HG02588 (cell line): ENCODE measurements around the gene GALNT18.
"Not testable (repeated sequence)": the region's sequence is repeated elsewhere in the genome, so short reads cannot be mapped to it uniquely, and the experiment has no call there.

Experiments
- ATAC-seq: cut with Tn5 transposase; IDR thresholded peaks from one replicate; pipeline ENCODE4 v1.9.1; 2021; ENCODE audit warnings: mild to moderate bottlenecking, moderate library complexity; ENCODE audit not compliant: unreplicated experiment

The GALNT18 gene

DNA sequence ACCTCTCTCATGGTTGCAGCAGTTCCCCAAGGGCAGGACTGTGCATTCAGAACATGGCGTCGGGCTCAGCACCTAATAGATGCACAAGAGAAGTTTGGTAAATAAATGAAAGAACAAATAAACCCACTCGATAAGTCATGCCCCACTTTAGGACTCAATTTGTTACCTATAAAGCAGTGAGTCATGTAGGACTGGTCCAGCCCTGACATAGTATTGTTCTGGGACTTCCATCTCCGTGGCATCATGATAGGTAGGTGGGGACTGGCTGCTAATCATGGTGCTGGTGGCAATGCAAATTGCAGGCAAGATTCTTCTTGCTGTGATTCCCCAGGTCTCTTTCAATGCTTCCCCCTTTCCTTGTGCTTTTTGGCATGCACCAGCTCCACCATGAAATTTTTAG lies 150.6 kb downstream of the GALNT18 start:
- no peak for ATAC-seq

DNA sequence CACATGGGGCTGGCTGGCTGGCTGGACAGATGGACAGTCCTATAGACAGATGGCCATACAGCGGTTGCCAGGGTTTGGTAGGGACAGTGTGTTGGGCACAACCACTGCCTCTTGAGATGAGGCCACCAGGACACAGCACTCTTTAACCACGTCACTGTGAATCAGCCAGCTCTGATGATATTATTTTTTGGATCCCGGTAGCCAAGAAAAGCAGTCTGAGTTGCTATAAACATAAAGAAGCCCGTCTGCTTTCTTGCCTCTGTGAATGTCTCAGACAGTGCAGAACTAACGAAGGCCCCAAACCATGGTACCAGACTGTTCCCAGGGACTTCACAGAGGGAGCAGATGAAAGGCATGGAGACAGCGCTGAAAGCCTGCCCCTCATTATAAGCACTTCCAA lies 152.9 kb downstream of the GALNT18 start:
- no peak for ATAC-seq

DNA sequence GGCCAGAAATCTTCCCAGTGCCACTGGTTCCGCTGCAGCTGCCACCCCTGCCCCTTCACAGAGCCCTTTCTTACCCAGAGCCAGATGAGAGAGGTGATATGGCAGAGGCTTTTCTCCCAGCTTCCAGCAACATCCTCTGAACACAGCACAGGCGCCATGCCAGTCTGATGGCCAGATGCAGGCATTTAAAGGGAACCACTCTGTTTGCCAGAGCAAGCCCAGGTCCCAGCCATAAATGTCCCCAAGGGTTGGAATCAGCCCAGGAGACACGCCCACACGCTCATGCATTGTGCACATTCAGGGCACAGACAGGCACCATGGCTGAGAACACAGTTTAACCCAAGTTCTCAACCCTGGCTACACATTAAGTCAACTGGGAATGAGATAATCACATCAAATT lies 154.5 kb downstream of the GALNT18 start:
- no peak for ATAC-seq

DNA sequence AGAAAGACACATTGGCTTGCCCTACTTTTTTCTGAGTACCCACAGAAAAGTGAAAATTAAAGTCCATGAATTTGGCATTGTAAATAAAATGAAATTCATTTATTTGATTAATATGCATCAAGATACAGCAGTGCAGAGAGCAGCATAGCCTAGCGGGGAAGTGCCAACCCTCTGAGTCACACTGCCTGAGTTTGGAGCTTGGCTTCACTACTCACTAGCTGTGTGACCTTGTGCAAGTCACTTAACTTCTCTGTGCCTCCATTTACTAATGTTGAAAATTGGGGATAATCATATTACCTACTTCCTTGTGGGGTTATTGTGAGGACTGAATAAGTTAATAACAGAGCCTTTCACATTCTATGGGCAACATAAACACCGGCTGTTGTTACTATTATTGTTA lies 157.2 kb downstream of the GALNT18 start:
- no peak for ATAC-seq

DNA sequence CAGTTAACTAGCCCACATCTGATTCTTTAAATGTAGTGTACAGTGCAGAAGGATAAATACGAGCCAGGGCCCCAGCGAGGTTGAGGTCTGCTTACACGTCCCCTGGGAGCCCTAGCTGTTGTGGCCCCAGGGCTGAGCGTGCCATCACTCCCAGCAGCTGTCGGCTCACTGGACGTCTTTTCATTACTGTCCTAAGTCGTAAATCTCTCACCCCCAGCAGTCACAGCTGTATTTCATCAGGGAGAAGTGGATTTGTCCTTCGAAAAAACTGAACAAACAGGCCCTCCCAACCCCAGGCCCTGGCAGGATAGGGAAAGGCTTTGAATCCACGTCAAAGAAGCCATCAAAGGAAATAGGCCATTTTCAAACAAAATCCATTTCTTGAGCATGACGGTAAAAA lies 158.4 kb downstream of the GALNT18 start:
- ATAC-seq, result no peak

DNA sequence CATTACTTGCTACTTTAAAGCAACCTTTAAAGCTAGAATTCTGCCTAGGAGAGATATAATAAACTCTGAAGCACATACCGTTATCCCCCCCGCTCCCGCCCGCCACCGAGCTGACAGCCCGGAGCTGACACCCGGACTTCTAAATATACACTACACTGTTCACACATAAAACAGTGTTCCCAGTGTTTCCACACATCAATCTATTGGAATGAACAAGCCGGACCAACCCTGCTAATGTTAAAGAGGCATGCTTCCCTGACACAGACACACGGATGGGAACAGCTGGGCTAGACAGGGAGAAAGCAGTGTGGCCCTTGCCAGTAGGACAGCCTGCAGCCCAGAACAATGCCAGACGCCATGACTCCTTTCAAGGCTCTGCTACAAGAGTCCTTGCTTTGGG lies 160.3 kb downstream of the GALNT18 start:
- ATAC-seq, result no peak

DNA sequence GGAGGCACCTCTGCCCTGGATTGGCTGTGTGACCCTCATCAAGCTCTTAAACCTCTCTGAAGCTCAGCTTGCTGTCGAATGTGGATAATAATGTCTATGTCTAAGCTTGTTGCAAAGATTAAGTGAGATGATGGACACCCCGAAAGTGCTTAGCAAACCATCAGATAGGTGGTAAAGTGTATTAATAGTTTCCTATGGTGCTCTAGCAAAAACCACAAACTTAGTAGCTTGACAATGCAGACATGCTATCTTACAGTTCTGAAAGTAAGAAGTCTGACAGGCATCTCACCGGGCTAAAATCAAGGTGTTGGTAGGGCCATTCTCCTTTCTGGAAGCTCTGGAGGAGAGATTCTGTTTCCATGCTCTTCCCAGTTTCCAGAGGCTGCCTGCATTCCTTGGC lies 162.2 kb downstream of the GALNT18 start:
- ATAC-seq, result no peak

DNA sequence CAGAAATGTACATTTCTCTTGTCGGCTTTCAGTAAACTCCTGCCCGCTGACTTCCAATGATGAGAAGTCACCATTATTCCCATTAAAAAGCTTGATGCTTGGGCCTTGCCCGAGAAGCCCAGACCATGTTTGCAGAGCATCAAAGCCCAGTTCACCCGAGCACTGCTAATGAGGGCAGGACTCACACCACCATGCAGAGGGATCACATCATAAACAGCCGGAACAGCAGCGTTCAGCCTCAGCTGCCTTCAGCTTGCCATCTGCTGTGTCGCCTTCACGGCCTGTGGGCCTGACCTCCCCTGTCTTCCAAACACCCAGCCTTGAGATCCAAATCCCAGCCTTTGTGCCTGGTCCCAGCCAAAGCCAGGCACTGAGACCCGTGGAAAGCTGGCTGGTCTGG lies 163.3 kb downstream of the GALNT18 start:
- ATAC-seq, result no peak

DNA sequence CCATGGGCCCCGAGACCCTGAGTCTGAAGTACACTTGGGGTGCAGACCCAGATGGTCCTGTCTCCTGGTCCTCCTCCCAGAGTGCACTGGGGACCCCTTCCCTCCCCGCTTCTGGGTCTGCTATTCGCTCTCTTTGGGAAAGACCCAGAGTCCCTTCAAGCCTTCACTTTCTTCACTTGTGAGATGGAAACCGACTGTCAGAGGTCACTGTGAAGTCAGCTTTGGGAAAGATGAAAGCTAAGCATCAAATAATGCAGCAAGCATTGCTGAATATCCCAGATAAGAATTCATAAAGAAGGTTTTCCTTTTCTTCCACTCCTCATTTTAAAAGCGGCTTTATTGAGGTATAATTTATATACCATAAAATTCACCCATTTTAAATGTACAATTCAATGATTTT lies 163.8 kb downstream of the GALNT18 start:
- no peak for ATAC-seq

DNA sequence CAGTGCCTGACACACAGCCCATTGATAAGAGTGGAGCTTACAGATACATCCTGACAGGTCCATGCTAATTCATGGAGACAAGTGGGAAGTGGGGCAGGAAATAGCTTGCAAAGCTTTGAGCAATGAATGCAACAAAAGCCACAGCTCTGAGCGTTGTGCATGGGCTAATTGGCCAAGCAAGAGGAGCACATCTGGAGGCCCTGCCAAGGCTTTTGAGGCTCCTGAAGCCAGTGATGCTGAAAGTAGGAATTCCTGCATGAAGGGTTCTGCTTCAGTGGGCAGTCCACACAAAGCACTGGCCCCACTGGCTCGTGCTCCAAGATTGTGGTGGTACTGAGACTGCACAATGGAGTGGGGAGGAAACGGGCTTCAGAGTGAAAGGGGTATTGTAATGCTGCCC lies 164.9 kb downstream of the GALNT18 start:
- no peak for ATAC-seq

DNA sequence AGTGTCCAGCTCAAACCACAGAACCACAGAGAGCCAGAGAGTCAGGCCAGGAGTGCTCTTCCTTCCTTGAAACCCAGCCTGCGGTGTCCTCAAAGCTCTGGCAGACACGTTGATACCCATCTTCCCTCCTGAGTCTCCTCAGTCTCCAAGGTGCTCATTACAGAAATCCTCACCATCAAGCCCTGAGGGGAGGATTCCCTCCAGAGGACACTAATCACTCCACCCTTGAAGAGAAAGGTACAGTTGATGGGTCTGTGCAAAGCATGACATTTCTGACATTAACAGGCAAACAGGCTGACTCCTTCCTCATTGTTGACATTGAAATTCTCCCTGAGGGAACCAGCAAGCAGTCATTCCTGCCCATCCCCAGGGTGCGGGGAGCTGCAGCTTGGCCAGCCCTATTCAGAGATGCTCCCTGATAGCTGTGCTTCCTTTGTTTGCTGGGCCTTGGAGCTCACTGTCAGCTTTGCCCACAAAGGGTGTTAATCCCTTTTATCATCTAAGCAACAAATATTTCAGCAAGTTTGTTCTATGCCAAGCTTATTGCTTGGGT lies 167.1 kb downstream of the GALNT18 start:
- ATAC-seq, result no peak

DNA sequence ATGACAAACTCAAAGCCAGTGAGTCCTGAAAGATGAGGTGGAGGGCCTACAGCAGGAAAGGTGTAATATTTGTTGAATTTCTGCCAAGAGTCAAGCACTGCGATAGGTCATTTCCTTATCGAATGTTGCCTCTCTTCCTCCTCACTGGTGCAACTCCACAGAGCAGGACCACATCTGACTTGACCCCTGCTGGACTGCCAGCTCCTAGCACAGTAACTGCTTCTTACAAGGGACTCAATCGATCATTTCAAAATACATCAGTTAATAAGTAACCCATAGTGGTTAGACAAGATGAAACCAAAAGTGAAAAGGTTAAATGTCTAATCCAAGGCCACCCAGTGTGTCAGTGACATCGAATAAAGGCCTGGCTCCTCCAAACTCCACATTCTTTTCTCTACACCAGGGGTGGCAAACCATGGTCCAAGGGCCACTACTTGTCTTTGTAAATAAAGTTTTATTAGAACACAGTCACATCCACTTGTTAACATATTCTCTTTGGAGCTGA lies 170.3 kb downstream of the GALNT18 start:
- ATAC-seq, result peak; percentile 93

DNA sequence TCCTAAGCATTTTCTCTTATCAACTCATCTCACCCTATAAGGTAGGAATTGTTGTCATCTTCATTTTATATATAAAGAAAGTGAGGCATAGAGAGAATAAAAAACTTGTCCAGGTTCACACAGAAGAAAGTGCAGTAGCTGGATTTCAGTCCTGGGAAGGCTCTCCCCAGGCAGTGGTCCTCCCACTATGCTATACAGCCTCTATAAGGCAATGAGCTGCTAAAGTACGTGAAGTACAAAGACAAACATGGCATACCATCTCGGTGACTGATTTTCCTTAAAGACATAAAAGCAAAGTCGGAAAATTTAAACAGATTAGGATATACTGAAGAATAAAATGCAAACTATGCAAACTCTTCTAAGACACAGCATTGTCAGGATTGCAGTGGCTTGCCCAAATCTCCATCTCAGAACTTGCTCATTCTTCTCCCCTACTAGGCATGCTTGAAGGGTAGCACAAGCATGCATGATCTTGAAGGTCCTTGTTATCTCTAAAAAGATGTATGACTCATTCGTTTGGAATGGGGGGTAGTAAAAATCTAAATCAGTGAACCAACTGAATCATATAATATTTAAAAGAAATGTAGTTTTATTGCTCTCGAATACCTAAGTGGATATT lies 171.0 kb downstream of the GALNT18 start:
- ATAC-seq, result no peak

DNA sequence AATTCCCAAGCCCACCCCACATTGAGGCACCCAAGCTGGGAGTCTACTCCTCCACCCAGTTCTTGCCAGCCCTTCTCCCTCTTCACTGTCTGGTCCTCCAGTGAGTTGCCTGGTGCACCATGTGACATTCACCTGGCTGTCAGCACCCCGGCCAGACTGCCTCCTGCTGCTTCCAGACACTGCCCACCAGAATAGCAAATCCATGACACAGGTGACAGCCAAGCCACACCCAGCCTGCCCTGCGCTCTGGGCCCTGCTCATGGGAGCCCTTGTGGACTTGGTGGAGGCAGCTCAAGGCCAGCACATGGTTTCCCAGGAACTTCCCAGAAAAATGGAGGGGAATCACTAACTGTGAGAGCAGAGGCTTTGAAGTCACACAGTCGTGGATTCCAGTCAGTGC lies 172.5 kb downstream of the GALNT18 start:
- ATAC-seq, result no peak

DNA sequence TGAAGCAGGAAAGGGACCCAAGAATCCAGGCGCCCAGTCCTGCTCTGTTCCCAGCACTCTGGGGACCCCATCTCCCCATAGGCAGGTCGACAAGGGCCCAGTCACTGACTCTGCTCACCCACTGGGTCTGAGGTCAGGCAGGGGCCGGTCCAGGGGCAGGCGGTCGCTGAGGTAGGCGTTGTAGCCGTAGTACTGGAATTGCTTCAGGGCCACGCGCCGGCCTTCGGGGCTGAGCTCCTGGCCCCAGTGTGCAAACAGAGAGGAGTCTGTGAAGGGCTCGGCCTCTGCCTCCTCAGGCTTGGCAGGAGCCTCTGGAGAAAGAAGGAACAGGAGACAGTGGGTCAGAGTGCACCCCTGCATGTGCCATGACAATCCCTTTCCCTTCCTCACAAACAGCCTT lies 173.2 kb downstream of the GALNT18 start:
- ATAC-seq, result no peak

DNA sequence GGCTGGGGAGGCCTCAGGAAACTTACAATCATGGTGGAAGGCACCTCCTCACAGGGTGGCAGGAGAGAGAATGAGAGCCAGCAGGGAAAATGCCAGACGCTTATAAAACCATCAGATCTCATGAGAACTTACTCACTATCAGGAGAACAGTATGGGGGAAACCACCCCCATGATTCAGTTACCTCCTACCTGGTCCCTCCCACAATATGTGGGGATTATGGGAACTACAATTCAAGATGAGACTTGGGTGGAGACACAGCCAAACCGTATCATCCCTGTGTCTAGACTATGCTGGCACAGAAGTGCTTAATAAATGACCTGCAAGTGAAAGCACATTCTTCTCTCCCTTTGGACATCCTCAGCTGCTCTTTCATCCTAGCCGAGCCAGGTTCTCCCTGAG lies 174.2 kb downstream of the GALNT18 start:
- ATAC-seq, result not testable (repeated sequence)

DNA sequence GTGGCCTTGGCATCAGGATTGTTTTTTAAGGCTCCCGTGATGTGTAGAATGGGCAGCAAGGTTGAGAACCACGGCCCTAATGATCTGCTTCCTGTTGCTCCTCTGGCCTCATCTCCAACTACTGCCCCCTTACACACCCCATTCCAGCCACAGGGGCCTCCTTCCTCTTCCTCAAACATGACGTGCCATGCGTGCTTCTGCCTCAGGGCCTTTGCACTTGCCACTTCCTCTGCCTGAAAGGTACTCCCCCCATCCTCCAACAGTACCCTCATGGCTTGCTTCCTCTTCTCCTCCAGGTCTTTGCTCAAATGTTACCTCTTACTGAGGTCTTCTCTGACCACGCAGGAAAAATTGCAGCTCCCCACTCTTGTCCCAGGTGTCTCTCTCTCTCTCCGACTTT lies 174.8 kb downstream of the GALNT18 start:
- ATAC-seq, result no peak

DNA sequence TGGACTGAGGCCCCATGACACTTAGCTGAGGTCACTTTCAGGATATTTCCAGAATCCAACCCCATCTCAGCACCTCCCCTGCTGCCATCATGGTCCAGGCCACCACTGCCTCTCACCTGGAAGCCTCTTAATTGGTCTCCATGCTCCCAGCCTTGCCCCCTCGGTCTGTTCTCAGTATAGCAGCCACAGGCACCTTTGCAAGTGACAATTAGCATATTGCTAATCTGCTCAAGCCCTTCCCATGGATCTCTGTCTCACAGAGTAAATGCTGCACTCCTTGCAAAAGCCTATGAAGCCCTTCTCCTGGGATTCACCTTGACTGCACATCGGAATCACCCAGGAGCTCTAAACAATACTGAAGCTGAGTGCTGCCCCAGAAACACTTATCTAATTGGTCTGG lies 175.2 kb downstream of the GALNT18 start:
- ATAC-seq, result no peak

DNA sequence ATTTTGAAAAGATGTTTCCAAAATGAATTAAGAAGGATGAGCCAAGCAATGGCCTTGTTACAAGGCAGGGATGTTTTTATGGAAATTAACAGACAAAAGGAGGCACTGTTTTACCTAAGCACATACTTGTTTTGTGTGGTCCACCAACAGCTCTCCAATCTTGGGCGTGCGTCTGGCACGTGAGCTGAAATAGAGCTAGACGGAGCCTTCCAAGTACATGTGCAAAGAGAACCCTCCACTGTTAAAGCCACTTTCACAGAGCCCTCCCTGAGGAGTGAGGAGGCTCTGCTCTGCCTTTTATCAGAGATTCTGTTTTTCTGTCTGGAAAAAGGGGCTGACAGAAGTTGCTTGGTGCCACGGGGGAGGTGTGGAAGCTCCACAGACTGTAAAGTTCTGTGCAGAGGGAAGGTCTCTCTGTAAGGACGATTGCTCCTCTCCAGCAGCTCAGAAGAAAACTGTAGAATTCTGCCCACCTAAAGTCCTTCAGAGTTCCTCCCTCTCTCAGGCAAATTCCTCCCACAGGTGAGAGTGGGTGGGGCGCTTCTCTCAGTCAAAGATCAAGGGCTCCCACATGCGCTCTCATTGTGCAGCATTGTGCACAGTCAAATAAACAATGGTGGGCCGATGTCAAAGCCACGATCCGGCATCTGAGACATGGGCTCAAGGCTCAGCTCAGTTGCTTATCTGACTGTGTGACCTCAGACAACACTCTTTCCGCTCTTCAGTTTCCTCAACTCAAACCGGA lies 176.2 kb downstream of the GALNT18 start:
- no peak for ATAC-seq

DNA sequence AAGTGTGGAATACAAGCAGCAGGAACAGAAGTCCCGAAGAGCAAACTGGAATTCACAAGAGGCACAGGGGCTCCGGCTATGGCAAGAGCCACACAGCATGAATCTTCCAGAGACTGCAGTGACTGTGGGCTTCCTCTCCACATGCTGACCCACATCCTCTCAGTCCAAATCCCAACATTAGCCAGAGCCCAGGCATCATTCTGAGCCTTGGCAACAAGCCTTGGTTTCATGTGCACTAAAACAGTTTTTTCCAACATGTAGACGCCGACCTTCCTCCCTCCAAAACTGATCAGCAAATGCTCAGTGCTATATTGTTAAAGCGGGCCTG lies 177.0 kb downstream of the GALNT18 start:
- ATAC-seq, result no peak

DNA sequence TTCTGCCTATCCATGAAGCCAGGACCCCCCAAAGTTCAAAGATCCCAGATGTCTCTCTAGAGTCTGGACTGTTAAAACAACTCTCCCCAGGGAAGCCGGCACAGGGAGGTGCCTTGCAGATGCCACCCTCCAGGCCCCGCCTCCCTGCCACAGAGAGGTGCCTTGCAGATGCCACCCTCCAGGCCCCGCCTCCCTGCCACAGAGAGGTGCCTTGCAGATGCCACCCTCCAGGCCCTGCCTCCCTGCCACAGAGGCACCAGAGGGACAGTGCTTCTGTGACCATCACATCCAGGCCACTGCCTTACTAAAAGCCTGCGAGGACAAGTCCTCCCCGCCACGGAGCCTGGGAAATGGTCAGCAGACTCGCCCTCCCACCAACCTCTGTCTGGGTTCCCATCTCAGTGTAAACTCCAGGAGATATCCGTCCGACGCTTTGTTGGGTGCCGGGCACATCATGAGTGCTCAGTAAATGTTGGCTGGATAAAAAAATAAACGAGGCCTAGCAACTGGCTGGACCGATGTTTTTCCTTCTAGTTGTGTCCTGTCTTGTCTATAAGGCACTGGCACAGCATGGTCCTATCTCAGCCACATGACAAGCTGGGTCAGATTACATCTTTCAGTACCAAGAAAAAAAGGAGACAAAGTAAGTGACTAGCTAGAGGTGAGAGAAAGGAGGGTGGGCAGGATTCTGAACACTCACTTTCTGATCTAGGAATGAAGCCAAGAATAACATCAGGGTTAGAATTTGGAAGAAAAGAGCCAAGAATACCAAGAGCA lies 177.6 kb downstream of the GALNT18 start:
- ATAC-seq, result no peak

DNA sequence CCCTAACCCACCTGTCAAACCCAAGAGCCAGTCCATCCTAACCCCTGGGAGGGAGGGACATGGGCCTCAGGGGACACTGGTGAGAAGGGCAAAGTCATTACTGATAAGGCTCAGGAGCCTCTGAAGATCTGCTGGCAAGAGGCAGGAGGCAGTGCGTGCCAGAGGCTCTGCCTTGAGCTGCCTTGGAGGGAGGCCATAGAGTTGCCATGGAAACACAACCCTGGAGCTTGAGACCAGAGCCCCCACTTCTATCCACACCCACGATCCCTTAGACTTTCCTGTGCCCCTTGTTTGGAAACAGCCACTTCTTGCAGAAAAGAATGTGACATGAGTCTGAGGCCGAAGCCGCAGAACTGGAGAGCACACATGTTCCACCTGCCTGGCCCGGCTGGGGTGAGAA lies 179.0 kb downstream of the GALNT18 start:
- no peak for ATAC-seq
